ENCODE measurements around the gene TBC1D22B.
"Not testable (repeated sequence)": the region's sequence is repeated elsewhere in the genome, so short reads cannot be mapped to it uniquely, and the experiment has no call there.

The TBC1D22B gene

DNA sequence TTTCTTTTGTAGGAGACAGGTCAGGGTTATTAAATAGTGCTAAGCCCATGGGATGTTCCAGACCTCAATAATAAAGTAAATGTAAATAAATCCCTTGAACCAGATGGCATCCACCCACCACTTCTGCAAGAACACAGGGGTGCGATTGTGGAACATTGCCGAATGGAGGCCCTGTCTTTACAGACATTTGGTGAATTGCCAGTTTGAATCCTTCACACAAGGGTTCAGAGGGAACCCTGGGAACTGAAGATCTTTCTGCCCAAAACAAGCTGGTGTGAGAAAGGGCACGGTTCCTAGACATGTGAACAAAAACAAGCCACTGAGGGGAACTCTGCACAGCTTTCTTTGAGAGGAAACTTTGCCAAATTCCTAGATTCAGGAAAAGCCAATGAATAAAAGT is 66.0 kb downstream of the TBC1D22B start:
- TF ChIP-seq, protein P1, sequence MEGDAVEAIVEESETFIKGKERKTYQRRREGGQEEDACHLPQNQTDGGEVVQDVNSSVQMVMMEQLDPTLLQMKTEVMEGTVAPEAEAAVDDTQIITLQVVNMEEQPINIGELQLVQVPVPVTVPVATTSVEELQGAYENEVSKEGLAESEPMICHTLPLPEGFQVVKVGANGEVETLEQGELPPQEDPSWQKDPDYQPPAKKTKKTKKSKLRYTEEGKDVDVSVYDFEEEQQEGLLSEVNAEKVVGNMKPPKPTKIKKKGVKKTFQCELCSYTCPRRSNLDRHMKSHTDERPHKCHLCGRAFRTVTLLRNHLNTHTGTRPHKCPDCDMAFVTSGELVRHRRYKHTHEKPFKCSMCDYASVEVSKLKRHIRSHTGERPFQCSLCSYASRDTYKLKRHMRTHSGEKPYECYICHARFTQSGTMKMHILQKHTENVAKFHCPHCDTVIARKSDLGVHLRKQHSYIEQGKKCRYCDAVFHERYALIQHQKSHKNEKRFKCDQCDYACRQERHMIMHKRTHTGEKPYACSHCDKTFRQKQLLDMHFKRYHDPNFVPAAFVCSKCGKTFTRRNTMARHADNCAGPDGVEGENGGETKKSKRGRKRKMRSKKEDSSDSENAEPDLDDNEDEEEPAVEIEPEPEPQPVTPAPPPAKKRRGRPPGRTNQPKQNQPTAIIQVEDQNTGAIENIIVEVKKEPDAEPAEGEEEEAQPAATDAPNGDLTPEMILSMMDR (conservative IDR thresholded peaks at IDR 0.05; ENCODE audit: low read length): no peak
- H2AFZ ChIP-seq (ENCODE audit: low read length): no peak overlapping the region
- H3K79me2 ChIP-seq (ENCODE audit: insufficient read depth, low read length): no peaks in the 10 kb centered on the region
- no peaks in the 10 kb centered on the region for H3K9me2 ChIP-seq (replicated peaks; ENCODE audit: low read depth, low read length)
- H3K4me1 ChIP-seq (ENCODE audit: insufficient read depth, low read length, poor library complexity, severe bottlenecking): no peaks in the 10 kb centered on the region
- H3K27me3 ChIP-seq (ENCODE audit: insufficient read depth, low read length, poor library complexity, severe bottlenecking): no peaks in the 10 kb centered on the region
- no peak overlapping the region for H3K9ac ChIP-seq (ENCODE audit: low read depth, low read length, poor library complexity, severe bottlenecking)
- H3K4me2 ChIP-seq (ENCODE audit: low read depth, low read length, poor library complexity, severe bottlenecking): no peak overlapping the region
- no peak overlapping the region for H3K4me3 ChIP-seq (ENCODE audit: low read length, poor library complexity, severe bottlenecking)
- no peaks in the 10 kb centered on the region for H4K20me1 ChIP-seq (ENCODE audit: insufficient read depth, low read length, poor library complexity, severe bottlenecking)
- H3F3A ChIP-seq (ENCODE audit: low read depth): peaks cover 2% of the 10 kb centered on the region; the same call in 1 of the 2 replicates
- H3K36me3 ChIP-seq (ENCODE audit: insufficient read depth, low read length): peaks cover 41% of the 10 kb centered on the region; the same call in 1 of the 2 replicates
- no peaks in the 10 kb centered on the region for H3K9me3 ChIP-seq (ENCODE audit: insufficient read depth, low read depth, low read length)

GRCh38 chr6:37324131-37325033 is 66.8 kb downstream of the TBC1D22B start:
- H3K4me3 ChIP-seq (ENCODE audit: low read length, poor library complexity, severe bottlenecking): no peak overlapping the region
- no peak overlapping the region for H3K9ac ChIP-seq (ENCODE audit: low read depth, low read length, poor library complexity, severe bottlenecking)
- no peak overlapping the region for H3K4me2 ChIP-seq (ENCODE audit: low read depth, low read length, poor library complexity, severe bottlenecking)
- TF ChIP-seq, protein P1 (conservative IDR thresholded peaks at IDR 0.05; ENCODE audit: low read length): no peak
- no peak for TF ChIP-seq EZH2phosphoT487 (IDR thresholded peaks at IDR 0.05; ENCODE audit: borderline replicate concordance)
- no peaks in the 10 kb centered on the region for H3K9me2 ChIP-seq (replicated peaks; ENCODE audit: low read depth, low read length)
- H3K36me3 ChIP-seq (ENCODE audit: insufficient read depth, low read length): peaks cover 37% of the 10 kb centered on the region; the same call in 1 of the 2 replicates
- peaks cover 2% of the 10 kb centered on the region; the same call in 1 of the 2 replicates for H3F3A ChIP-seq (ENCODE audit: low read depth)
- H2AFZ ChIP-seq (ENCODE audit: low read length): no peak overlapping the region
- no peaks in the 10 kb centered on the region for H3K79me2 ChIP-seq (ENCODE audit: insufficient read depth, low read length)
- H3K4me1 ChIP-seq (ENCODE audit: insufficient read depth, low read length, poor library complexity, severe bottlenecking): no peaks in the 10 kb centered on the region
- H4K20me1 ChIP-seq (ENCODE audit: insufficient read depth, low read length, poor library complexity, severe bottlenecking): no peaks in the 10 kb centered on the region
- H3K9me3 ChIP-seq (ENCODE audit: insufficient read depth, low read depth, low read length): no peaks in the 10 kb centered on the region
- H3K27me3 ChIP-seq (ENCODE audit: insufficient read depth, low read length, poor library complexity, severe bottlenecking): no peaks in the 10 kb centered on the region

DNA sequence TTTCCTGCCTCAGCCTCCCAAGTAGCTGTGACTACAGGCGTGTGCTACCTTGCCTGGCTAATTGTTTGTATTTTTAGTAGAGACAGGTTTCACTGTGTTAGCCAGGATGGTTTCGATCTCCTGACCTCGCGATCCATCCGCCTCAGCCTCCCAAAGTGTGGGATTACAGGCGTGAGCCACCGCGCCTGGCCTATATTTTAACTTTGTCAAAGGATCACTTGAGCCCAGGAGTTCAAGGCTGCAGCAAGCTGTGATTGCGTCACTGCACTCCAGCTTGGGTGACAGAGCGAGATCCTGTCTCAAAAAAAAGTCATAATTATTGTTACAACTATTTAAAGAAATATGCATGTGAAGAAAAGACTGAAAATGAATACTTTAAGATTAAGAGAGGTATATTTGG is 72.8 kb downstream of the TBC1D22B start:
- H2AFZ ChIP-seq (ENCODE audit: low read length); H3K4me2 ChIP-seq (ENCODE audit: low read depth, low read length, poor library complexity, severe bottlenecking); H3K4me1 ChIP-seq (ENCODE audit: insufficient read depth, low read length, poor library complexity, severe bottlenecking); H3F3A ChIP-seq (ENCODE audit: low read depth); H3K9ac ChIP-seq (ENCODE audit: low read depth, low read length, poor library complexity, severe bottlenecking); H3K4me3 ChIP-seq (ENCODE audit: low read length, poor library complexity, severe bottlenecking); H3K9me3 ChIP-seq (ENCODE audit: insufficient read depth, low read depth, low read length); H3K79me2 ChIP-seq (ENCODE audit: insufficient read depth, low read length); H4K20me1 ChIP-seq (ENCODE audit: insufficient read depth, low read length, poor library complexity, severe bottlenecking); H3K27me3 ChIP-seq (ENCODE audit: insufficient read depth, low read length, poor library complexity, severe bottlenecking); H3K9me2 ChIP-seq (replicated peaks; ENCODE audit: low read depth, low read length): not testable (repeated sequence)
- peaks cover 32% of the 10 kb centered on the region; the same call in 1 of the 2 replicates for H3K36me3 ChIP-seq (ENCODE audit: insufficient read depth, low read length)

All from Loucy (cell line).